K562 (cell line): ENCODE data around the gene MATN4. TPM values are rescaled to one million over a fixed set of nuclear protein-coding genes. Genes with fewer than 3 reads are reported as not detected.

Experiments used
- CHCHD3 ChIP-seq: fragments of 250-450 bp; sonication (Bioruptor Pico); IDR thresholded peaks from 2 replicates; pipeline ENCODE4 v2.1.2; 2022; ENCODE audit warnings: mild to moderate bottlenecking
- CLOCK ChIP-seq: fragments of 250-450 bp; sonication (Bioruptor Pico); IDR thresholded peaks from 2 replicates; pipeline ENCODE4 v1.4.0; 2020; ENCODE audit warnings: mild to moderate bottlenecking, moderate library complexity, borderline replicate concordance
- CTBP1 ChIP-seq: fragments of 450-650 bp; IDR thresholded peaks from 2 replicates; pipeline ENCODE4 v1.6.1; 2016; ENCODE audit warnings: borderline replicate concordance
- E2F8 ChIP-seq: fragments of 450-650 bp; IDR thresholded peaks from 2 replicates; pipeline ENCODE4 v1.7.1; 2018; ENCODE audit warnings: mild to moderate bottlenecking, low read depth; ENCODE audit not compliant: partially characterized antibody
- FOXA3 ChIP-seq, 2 experiments: fragments of 450-650 bp in 1 of 2; sonication (generic) in 1 of 2; formaldehyde crosslinking; IDR thresholded peaks in 1 of 2; conservative IDR thresholded peaks in 1 of 2; 2 replicates each; pipeline versions ENCODE4 v1.4.0 to v1.8.0; 2020 to 2022; ENCODE audit warnings: mild to moderate bottlenecking in 2 of 2, missing genetic modification reagents in 1 of 2
- GATAD2B ChIP-seq: fragments of 450-650 bp; IDR thresholded peaks from 2 replicates; pipeline ENCODE4 v1.6.1; 2017; ENCODE audit warnings: mild to moderate bottlenecking, borderline replicate concordance
- GMEB1 ChIP-seq: fragments of 250-450 bp; sonication (Bioruptor Pico); IDR thresholded peaks from 2 replicates; pipeline ENCODE4 v1.4.0; 2020; ENCODE audit warnings: mild to moderate bottlenecking
- PHB2 ChIP-seq: fragments of 450-650 bp; IDR thresholded peaks from 2 replicates; pipeline ENCODE4 v1.6.1; 2017; ENCODE audit warnings: low read depth
- PHF20 ChIP-seq: fragments of 450-650 bp; IDR thresholded peaks from 2 replicates; pipeline ENCODE4 v1.6.1; 2018; ENCODE audit not compliant: partially characterized antibody
- RBM14 ChIP-seq: fragments of 200-400 bp; formaldehyde crosslinking; IDR thresholded peaks from 2 replicates; pipeline ENCODE4 v1.6.1; 2018; ENCODE audit warnings: low read depth, mild to moderate bottlenecking, low read length, moderate library complexity, borderline replicate concordance; ENCODE audit not compliant: insufficient read depth
- SIRT6 ChIP-seq: IDR thresholded peaks from one replicate; pipeline ENCODE4 v1.6.1; 2012; ENCODE audit warnings: low read depth, mild to moderate bottlenecking, control low read depth, inconsistent platforms, low read length, moderate library complexity
- ZC3H8 ChIP-seq: fragments of 450-650 bp; IDR thresholded peaks from 2 replicates; pipeline ENCODE4 v1.6.1; 2017
- ZNF282 ChIP-seq: sonication (generic); formaldehyde crosslinking; IDR thresholded peaks from 2 replicates; pipeline ENCODE4 v1.8.1; 2023; ENCODE audit warnings: missing genetic modification reagents
- ZNF518B ChIP-seq: fragments of 250-450 bp; sonication (Bioruptor Pico); IDR thresholded peaks from 2 replicates; pipeline ENCODE4 v1.5.0; 2021; ENCODE audit warnings: mild to moderate bottlenecking, moderate library complexity
- ZNF77 ChIP-seq: fragments of 250-450 bp; sonication (Bioruptor Pico); IDR thresholded peaks from 2 replicates; pipeline ENCODE4 v1.5.0; 2020
- ZNF780A ChIP-seq: fragments of 250-450 bp; sonication (Bioruptor Pico); IDR thresholded peaks from 2 replicates; pipeline ENCODE4 v1.5.0; 2021; ENCODE audit warnings: mild to moderate bottlenecking
- ZSCAN32 ChIP-seq: fragments of 450-650 bp; formaldehyde crosslinking; IDR thresholded peaks from 2 replicates; pipeline ENCODE4 v1.4.0; 2020; ENCODE audit warnings: mild to moderate bottlenecking, moderate library complexity
- polyA plus RNA-seq, 8 experiments: library from polyadenylated mRNA; depleted of rRNA in 4 of 8; stranded (reverse) in 5 of 8; unstranded in 3 of 8; fragments of >200 nt; fragmentation: Nextera tagmentation in 2 of 8; fragmentation: Illumina TruSeq in 1 of 8; extraction: Ambion mirVana in 2 of 8; extraction: Trizol in 1 of 8; gene quantifications; 2 replicates each; pipeline versions ENCODE4 v1.2.1 to v1.2.3, GENCODE V29; 2011 to 2014; ENCODE audit warnings: inconsistent platforms in 1 of 8, missing spikeins in 1 of 8
- total RNA-seq, 7 experiments: library from RNA; depleted of rRNA in 6 of 7; stranded (reverse); fragments of >200 nt in 6 of 7; fragmentation: Illumina TruSeq in 2 of 7; extraction: Trizol in 2 of 7; gene quantifications; 2 replicates each; pipeline versions ENCODE4 v1.2.1 to v1.2.3, GENCODE V29; 2011 to 2021; ENCODE audit warnings: low replicate concordance in 1 of 7

MATN4 gene
- total and polyA plus RNA-seq, 9 of the 15 experiments (the other 6 are each of a cell fraction or from before 2014, with no cell fraction given) = 0.09 TPM; not detected in 8

GRCh38 chr20:45347936-45348778 lies 40.1 kb upstream of the MATN4 start, which contains the start of gene SDC4 (continued):
- peak; percentile 29 for TF ChIP-seq E2F8
- no peak for TF ChIP-seq ZNF518B (CRISPR knock-in tag)
- no peak for TF ChIP-seq GATAD2B
- TF ChIP-seq FOXA3 (CRISPR knock-in tag; conservative IDR thresholded peaks at IDR 0.05 in 1 of 2, IDR thresholded peaks at IDR 0.05 in 1 of 2) = no peak
- TF ChIP-seq SIRT6 = no peak
- TF ChIP-seq CTBP1 = peak; percentile 42; the same call in 1 of the 2 replicates
- TF ChIP-seq ZSCAN32 (CRISPR knock-in tag) = no peak
- 0 out of 2 replicates have a peak, but pooled peaks have one; percentile 9 for TF ChIP-seq GMEB1 (CRISPR knock-in tag)
- TF ChIP-seq ZNF282 (CRISPR knock-in tag) = no peak
- no peak for TF ChIP-seq CHCHD3 (CRISPR knock-in tag)
- 0 out of 2 replicates have a peak, but pooled peaks have one; percentile 62 for TF ChIP-seq RBM14
- TF ChIP-seq ZNF780A (CRISPR knock-in tag) = no peak
- no peak for TF ChIP-seq CLOCK (CRISPR knock-in tag)
- TF ChIP-seq PHB2 = no peak
- TF ChIP-seq ZC3H8 = no peak
- peak; percentile 58 for TF ChIP-seq PHF20
- TF ChIP-seq ZNF77 (CRISPR knock-in tag) = no peak
